ENCODE data around the gene UNC79. TPM values are rescaled to one million over a fixed set of nuclear protein-coding genes. Genes with fewer than 3 reads are reported as not detected.
A peak's percentile ranks its signal among the peaks of the same experiment; 100 is the strongest.

Gene UNC79
- total RNA-seq, 2 donors from 2014 or later = 0.78 to 3.3 TPM

GRCh38 chr14:93705513-93706156 lies 274.9 kb downstream of the UNC79 start:
- WGBS, 2 donors = 92 to 93% methylated on average over 15 of the region's 15 CpGs
- no peak for DNase-seq
- no peaks in the 10 kb centered on the region for H3K36me3 ChIP-seq (replicated peaks in 1 of 2; ENCODE audit: insufficient read depth in 1 of 2, low read depth in 2 of 2)
- no peaks in the 10 kb centered on the region for H3K4me1 ChIP-seq
- ATAC-seq = no peak
- no peaks in the 10 kb centered on the region for H3K27me3 ChIP-seq
- TF ChIP-seq POLR2A (IDR thresholded peaks at IDR 0.05) = no peak
- TF ChIP-seq CTCF (IDR thresholded peaks at IDR 0.05) = no peak
- H3K4me3 ChIP-seq = no peak overlapping the region
- H3K9me3 ChIP-seq = no peaks in the 10 kb centered on the region
- intact Hi-C loops (cut with DNase I) = no loop called here
- no peak overlapping the region for H3K27ac ChIP-seq

GRCh38 chr14:93706360-93706955 lies 275.7 kb downstream of the UNC79 start:
- Histone ChIP-seq H3K4me1 (no peaks in the 10 kb centered on the region), H3K9me3 (no peaks in the 10 kb centered on the region), H3K4me3 (no peak overlapping the region), H3K27ac (no peak overlapping the region), H3K27me3 (no peaks in the 10 kb centered on the region), H3K36me3 (replicated peaks in 1 of 2; ENCODE audit: insufficient read depth in 1 of 2, low read depth in 2 of 2) (no peaks in the 10 kb centered on the region)
- intact Hi-C loops (cut with DNase I) = no loop called here
- TF ChIP-seq CTCF (IDR thresholded peaks at IDR 0.05) = no peak
- no peak for TF ChIP-seq POLR2A (IDR thresholded peaks at IDR 0.05)
- no peak for ATAC-seq
- 87 to 93% methylated on average over 17 to 21 of the region's 21 CpGs for WGBS, 2 donors
- DNase-seq = no peak

GRCh38 chr14:93707475-93707874 lies 276.7 kb downstream of the UNC79 start:
- 57% methylated on average over 3 of the region's 3 CpGs for WGBS, 2 donors
- Histone ChIP-seq H3K4me3 (no peak overlapping the region), H3K27ac (no peak overlapping the region), H3K36me3 (replicated peaks in 1 of 2; ENCODE audit: insufficient read depth in 1 of 2, low read depth in 2 of 2) (no peaks in the 10 kb centered on the region), H3K27me3 (no peaks in the 10 kb centered on the region), H3K4me1 (no peaks in the 10 kb centered on the region), H3K9me3 (no peaks in the 10 kb centered on the region)
- intact Hi-C loops (cut with DNase I) = no loop called here
- ATAC-seq (no peak), DNase-seq (peak in 1 of 4 donors; percentile 20)
- TF ChIP-seq POLR2A (IDR thresholded peaks at IDR 0.05) (no peak), CTCF (IDR thresholded peaks at IDR 0.05) (no peak)

GRCh38 chr14:93708311-93708734 lies 277.6 kb downstream of the UNC79 start:
- 63 to 67% methylated on average over 5 to 6 of the region's 6 CpGs for WGBS, 2 donors
- DNase-seq (no peak), ATAC-seq (no peak)
- H3K9me3 ChIP-seq = no peaks in the 10 kb centered on the region
- H3K27me3 ChIP-seq = no peaks in the 10 kb centered on the region
- H3K4me3 ChIP-seq = no peak overlapping the region
- TF ChIP-seq POLR2A (IDR thresholded peaks at IDR 0.05) (no peak), CTCF (IDR thresholded peaks at IDR 0.05) (no peak)
- intact Hi-C loops (cut with DNase I) = no loop called here
- no peaks in the 10 kb centered on the region for H3K4me1 ChIP-seq
- H3K27ac ChIP-seq = no peak overlapping the region
- H3K36me3 ChIP-seq (replicated peaks in 1 of 2; ENCODE audit: insufficient read depth in 1 of 2, low read depth in 2 of 2) = no peaks in the 10 kb centered on the region

- Histone ChIP-seq H3K36me3 (replicated peaks in 1 of 2; ENCODE audit: insufficient read depth in 1 of 2, low read depth in 2 of 2) (no peaks in the 10 kb centered on the region), H3K9me3 (no peaks in the 10 kb centered on the region), H3K4me3 (no peak overlapping the region), H3K27ac (no peak overlapping the region), H3K27me3 (no peaks in the 10 kb centered on the region), H3K4me1 (no peaks in the 10 kb centered on the region)
- intact Hi-C loops (cut with DNase I) = no loop called here
- no peak for TF ChIP-seq POLR2A (IDR thresholded peaks at IDR 0.05)
- no peak for TF ChIP-seq CTCF (IDR thresholded peaks at IDR 0.05)
- 86 to 98% methylated on average over 5 of the region's 5 CpGs for WGBS, 2 donors
- DNase-seq (no peak), ATAC-seq (no peak)
Observed at GRCh38 chr14:93708800-93709199, 278.1 kb downstream of the UNC79 start.
